Keratinocyte (primary cell): ENCODE measurements around the gene WDR70. TPM values are rescaled to one million over a fixed set of nuclear protein-coding genes. Genes with fewer than 3 reads are reported as not detected.

Experiments
- DNase-seq: peaks from one replicate; pipeline ENCODE4 v3.0.0-alpha.2; 2011; ENCODE audit warnings: low read depth, missing footprints, low spot score
- FAIRE-seq: peaks from 2 replicates; lab custom pipeline; 2011; peaks lifted over from hg19 to GRCh38; lab: Jason Lieb, UNC
- H2AFZ ChIP-seq: 2 replicates; pipeline ENCODE4 v1.6.0; 2012; ENCODE audit warnings: low read length, control low read depth, inconsistent platforms; ENCODE audit not compliant: control insufficient read depth
- H3K27ac ChIP-seq: 2 replicates; pipeline ENCODE4 v1.5.1; 2011; ENCODE audit warnings: low read length; ENCODE audit not compliant: control insufficient read depth, insufficient read depth
- H3K27me3 ChIP-seq: 3 replicates; pipeline ENCODE4 v1.6.0; 2011; ENCODE audit warnings: low read length; ENCODE audit not compliant: control insufficient read depth, insufficient read depth; ENCODE audit errors: extremely low read depth
- H3K36me3 ChIP-seq, 2 experiments: 2 replicates in 1 of 2; 3 replicates in 1 of 2; pipeline ENCODE4 v1.5.1; 2011; ENCODE audit warnings: low read length in 2 of 2, mild to moderate bottlenecking in 1 of 2; ENCODE audit not compliant: control insufficient read depth in 2 of 2, insufficient read depth in 2 of 2; ENCODE audit errors: extremely low read depth in 1 of 2
- H3K4me1 ChIP-seq: 3 replicates; pipeline ENCODE4 v1.5.1; 2011; ENCODE audit warnings: low read length; ENCODE audit not compliant: control insufficient read depth, insufficient read depth; ENCODE audit errors: extremely low read depth
- H3K4me2 ChIP-seq: 3 replicates; pipeline ENCODE4 v1.6.0; 2011; ENCODE audit warnings: low read depth, low read length; ENCODE audit not compliant: control insufficient read depth, insufficient read depth; ENCODE audit errors: extremely low read depth
- H3K4me3 ChIP-seq, 3 experiments: fragments of 200-600 bp in 1 of 3; sonication (generic) in 1 of 3; 2 replicates in 2 of 3; 3 replicates in 1 of 3; pipeline ENCODE4 v1.5.1; 2011 to 2016; ENCODE audit warnings: low read length in 3 of 3, mild to moderate bottlenecking in 3 of 3, control low read depth in 2 of 3, inconsistent platforms in 1 of 3, low read depth in 1 of 3, mixed read lengths in 1 of 3, mixed run types in 1 of 3, moderate library complexity in 1 of 3; ENCODE audit not compliant: control insufficient read depth in 2 of 3, insufficient read depth in 2 of 3; ENCODE audit errors: extremely low read depth in 1 of 3
- H3K79me2 ChIP-seq: 2 replicates; pipeline ENCODE4 v1.6.0; 2012; ENCODE audit warnings: low read length; ENCODE audit not compliant: control insufficient read depth, insufficient read depth
- H3K9ac ChIP-seq: 3 replicates; pipeline ENCODE4 v1.6.0; 2011; ENCODE audit warnings: low read length; ENCODE audit not compliant: control insufficient read depth, insufficient read depth; ENCODE audit errors: extremely low read depth
- H3K9me1 ChIP-seq: 3 replicates; pipeline ENCODE4 v1.6.0; 2011; ENCODE audit warnings: low read length; ENCODE audit not compliant: control insufficient read depth, insufficient read depth; ENCODE audit errors: extremely low read depth
- H3K9me3 ChIP-seq: 2 replicates; pipeline ENCODE4 v1.5.1; 2012; ENCODE audit warnings: low read depth, low read length; ENCODE audit not compliant: control insufficient read depth
- H4K20me1 ChIP-seq: 3 replicates; pipeline ENCODE4 v1.6.0; 2011; ENCODE audit warnings: low read length; ENCODE audit not compliant: control insufficient read depth, insufficient read depth; ENCODE audit errors: extremely low read depth
- EZH2 ChIP-seq: IDR thresholded peaks from one replicate; pipeline ENCODE4 v1.6.1; 2012; ENCODE audit warnings: inconsistent platforms, mild to moderate bottlenecking, low read length, moderate library complexity
- dilution Hi-C: fragments of 300-500 bp; cut with MboI; formaldehyde crosslinking; loops from one replicate; pipeline ENCODE4 v1.7.0; 2020; ENCODE audit warnings: low sequenced_read_pairs; ENCODE audit not compliant: extremely low pct_ligation_motif_present
- polyA plus RNA-seq, 5 experiments: library from polyadenylated mRNA; depleted of rRNA in 3 of 5; stranded (reverse) in 3 of 5; stranded (forward) in 1 of 5; unstranded in 1 of 5; fragments of >200 nt; gene quantifications; 1 replicate in 1 of 5; 2 replicates in 3 of 5; 3 replicates in 1 of 5; pipeline versions ENCODE4 v1.2.1 to v1.2.3, GENCODE V29; 2011 to 2012; ENCODE audit warnings: missing spikeins in 2 of 5, low read depth in 1 of 5, low replicate concordance in 1 of 5
- small RNA-seq, 3 experiments: library from RNA; depleted of rRNA; stranded (forward); fragments of <200 nt; gene quantifications; one replicate each; pipeline ENCODE3, GENCODE V24; 2012; ENCODE audit warnings: low read depth in 3 of 3, low replicate concordance in 1 of 3; ENCODE audit not compliant: insufficient read length in 3 of 3
- TF ChIP-seq, protein P1 (sequence below), 3 experiments: IDR thresholded peaks in 1 of 3; conservative IDR thresholded peaks in 1 of 3; optimal IDR thresholded peaks in 1 of 3; 2 replicates in 2 of 3; 3 replicates in 1 of 3; pipeline versions ENCODE3 to v1.5.1; 2011; ENCODE audit warnings: low read length in 3 of 3, mild to moderate bottlenecking in 3 of 3, moderate library complexity in 2 of 3, control low read depth in 1 of 3, inconsistent platforms in 1 of 3; ENCODE audit not compliant: insufficient read depth in 2 of 3; ENCODE audit errors: extremely low read depth in 1 of 3

The WDR70 gene
- polyA plus RNA-seq, 1 donor (not counting 4 experiments of a cell fraction or from before 2014, with no cell fraction given) = 25.1 TPM

DNA sequence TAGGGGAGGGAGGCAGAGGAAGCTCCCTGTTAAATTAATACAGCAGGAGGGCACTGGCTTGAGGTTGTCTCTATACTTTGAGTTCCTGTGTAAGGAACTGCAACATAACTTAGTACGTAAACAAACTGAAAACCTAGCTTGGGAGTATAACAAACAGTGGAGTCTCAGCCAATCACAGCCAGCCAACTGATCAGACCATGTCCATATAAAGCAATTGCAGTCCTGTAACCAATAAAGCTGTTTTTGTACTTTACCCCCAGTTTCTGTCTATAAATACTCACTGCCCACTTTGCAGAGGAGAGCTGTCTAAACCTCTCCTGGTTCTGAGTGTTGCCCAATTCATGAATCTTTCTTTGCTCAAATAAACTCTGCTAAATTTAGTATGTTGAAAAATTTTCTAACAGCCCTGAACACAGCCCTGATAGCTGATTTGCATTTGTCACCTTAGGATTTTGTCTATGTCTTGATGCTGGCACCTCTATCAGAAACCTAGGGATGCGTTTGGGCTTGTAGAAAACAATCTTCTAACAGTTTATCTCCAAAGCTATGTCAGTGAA lies 420.8 kb downstream of the WDR70 start:
- Histone ChIP-seq H3K36me3 (no peaks in the 10 kb centered on the region), H3K27me3 (peaks cover 4% of the 10 kb centered on the region), H3K4me2 (no peak overlapping the region), H3K4me1 (no peaks in the 10 kb centered on the region), H3K79me2 (no peaks in the 10 kb centered on the region), H3K27ac (no peak overlapping the region), H3K9me1 (no peaks in the 10 kb centered on the region), H3K9ac (no peak overlapping the region), H3K4me3 (no peak overlapping the region), H3K9me3 (no peaks in the 10 kb centered on the region), H2AFZ (no peak overlapping the region), H4K20me1 (no peaks in the 10 kb centered on the region)
- FAIRE-seq (no peak), DNase-seq (no peak)
- no peak for TF ChIP-seq EZH2
- TF ChIP-seq, protein P1, sequence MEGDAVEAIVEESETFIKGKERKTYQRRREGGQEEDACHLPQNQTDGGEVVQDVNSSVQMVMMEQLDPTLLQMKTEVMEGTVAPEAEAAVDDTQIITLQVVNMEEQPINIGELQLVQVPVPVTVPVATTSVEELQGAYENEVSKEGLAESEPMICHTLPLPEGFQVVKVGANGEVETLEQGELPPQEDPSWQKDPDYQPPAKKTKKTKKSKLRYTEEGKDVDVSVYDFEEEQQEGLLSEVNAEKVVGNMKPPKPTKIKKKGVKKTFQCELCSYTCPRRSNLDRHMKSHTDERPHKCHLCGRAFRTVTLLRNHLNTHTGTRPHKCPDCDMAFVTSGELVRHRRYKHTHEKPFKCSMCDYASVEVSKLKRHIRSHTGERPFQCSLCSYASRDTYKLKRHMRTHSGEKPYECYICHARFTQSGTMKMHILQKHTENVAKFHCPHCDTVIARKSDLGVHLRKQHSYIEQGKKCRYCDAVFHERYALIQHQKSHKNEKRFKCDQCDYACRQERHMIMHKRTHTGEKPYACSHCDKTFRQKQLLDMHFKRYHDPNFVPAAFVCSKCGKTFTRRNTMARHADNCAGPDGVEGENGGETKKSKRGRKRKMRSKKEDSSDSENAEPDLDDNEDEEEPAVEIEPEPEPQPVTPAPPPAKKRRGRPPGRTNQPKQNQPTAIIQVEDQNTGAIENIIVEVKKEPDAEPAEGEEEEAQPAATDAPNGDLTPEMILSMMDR (optimal IDR thresholded peaks at IDR 0.05 in 1 of 3, IDR thresholded peaks at IDR 0.05 in 1 of 3, conservative IDR thresholded peaks at IDR 0.05 in 1 of 3; ENCODE audit: extremely low read depth in 1 of 3, insufficient read depth in 2 of 3, low read length in 3 of 3) = no peak
- dilution Hi-C loops = no loop called here

DNA sequence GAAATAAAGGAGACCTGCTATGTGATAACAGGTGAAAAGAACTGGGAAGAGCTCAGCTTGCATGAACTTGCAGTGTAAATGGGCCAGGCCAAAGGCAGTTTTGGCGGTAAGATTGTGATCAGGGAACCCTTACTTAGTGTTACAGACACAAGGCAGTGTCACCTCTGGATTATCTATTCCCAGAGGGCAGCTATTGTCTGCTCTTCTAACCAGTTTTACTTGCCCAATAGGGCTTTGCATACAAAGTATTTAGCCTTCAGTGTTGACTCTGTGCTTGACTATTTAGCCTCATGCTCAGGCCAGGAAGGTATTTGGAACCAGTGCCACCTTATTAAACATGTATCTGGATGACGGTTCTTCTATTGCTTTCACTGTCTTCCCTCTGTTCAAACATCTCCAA lies 422.4 kb downstream of the WDR70 start:
- H3K4me1 ChIP-seq = no peaks in the 10 kb centered on the region
- no peak for TF ChIP-seq EZH2
- TF ChIP-seq, protein P1 (optimal IDR thresholded peaks at IDR 0.05 in 1 of 3, IDR thresholded peaks at IDR 0.05 in 1 of 3, conservative IDR thresholded peaks at IDR 0.05 in 1 of 3; ENCODE audit: extremely low read depth in 1 of 3, insufficient read depth in 2 of 3, low read length in 3 of 3) = no peak
- peaks cover 7% of the 10 kb centered on the region for H3K27me3 ChIP-seq
- no peak overlapping the region for H3K4me3 ChIP-seq
- no peaks in the 10 kb centered on the region for H4K20me1 ChIP-seq
- no peak overlapping the region for H3K27ac ChIP-seq
- no peaks in the 10 kb centered on the region for H3K36me3 ChIP-seq
- H3K79me2 ChIP-seq = no peaks in the 10 kb centered on the region
- no peak overlapping the region for H2AFZ ChIP-seq
- DNase-seq (no peak), FAIRE-seq (no peak)
- no peaks in the 10 kb centered on the region for H3K9me1 ChIP-seq
- dilution Hi-C loops = no loop called here
- H3K9me3 ChIP-seq = no peaks in the 10 kb centered on the region
- H3K9ac ChIP-seq = no peak overlapping the region
- H3K4me2 ChIP-seq = no peak overlapping the region

Small RNA genes within 50 kb of the gene (small RNA-seq; reads per million reads assigned to genes)
- gene RNU6-1190P = 0 reads per million in 3 experiments
- gene RNU6-484P = 0 reads per million in 3 experiments

Other genes starting within 250 kb of the WDR70 start
- gene CPLANE1, start 129.9 kb upstream of the WDR70 start, polyA plus RNA-seq = 5.4 to 9.2 TPM (median 8.6 TPM) in 3 replicates
- gene NUP155, start 8.2 kb upstream of the WDR70 start, polyA plus RNA-seq = 13.7 to 20.5 TPM (median 18.8 TPM) in 3 replicates